ENCODE data around the gene U2SURP.

DNA sequence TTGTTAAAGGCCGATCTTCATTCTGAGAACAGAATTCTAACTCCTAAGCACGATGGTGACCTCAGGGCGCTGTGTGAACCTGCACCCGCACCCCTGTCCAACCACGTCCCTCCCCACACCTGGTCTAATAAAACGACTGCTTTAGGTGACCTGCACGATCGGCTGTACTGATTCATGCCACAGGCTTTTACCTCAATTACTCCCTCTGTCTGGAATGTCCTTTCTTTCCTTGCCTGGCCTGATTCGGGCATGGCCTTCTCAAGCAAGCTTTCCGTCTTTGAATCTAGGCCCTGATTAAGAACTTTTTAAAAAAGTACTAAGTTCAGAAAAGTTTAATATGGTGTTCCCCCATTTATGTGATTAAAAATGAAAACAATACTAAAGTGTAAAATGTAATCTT lies 842 bp upstream of the U2SURP start:
- TF ChIP-seq, protein P1, sequence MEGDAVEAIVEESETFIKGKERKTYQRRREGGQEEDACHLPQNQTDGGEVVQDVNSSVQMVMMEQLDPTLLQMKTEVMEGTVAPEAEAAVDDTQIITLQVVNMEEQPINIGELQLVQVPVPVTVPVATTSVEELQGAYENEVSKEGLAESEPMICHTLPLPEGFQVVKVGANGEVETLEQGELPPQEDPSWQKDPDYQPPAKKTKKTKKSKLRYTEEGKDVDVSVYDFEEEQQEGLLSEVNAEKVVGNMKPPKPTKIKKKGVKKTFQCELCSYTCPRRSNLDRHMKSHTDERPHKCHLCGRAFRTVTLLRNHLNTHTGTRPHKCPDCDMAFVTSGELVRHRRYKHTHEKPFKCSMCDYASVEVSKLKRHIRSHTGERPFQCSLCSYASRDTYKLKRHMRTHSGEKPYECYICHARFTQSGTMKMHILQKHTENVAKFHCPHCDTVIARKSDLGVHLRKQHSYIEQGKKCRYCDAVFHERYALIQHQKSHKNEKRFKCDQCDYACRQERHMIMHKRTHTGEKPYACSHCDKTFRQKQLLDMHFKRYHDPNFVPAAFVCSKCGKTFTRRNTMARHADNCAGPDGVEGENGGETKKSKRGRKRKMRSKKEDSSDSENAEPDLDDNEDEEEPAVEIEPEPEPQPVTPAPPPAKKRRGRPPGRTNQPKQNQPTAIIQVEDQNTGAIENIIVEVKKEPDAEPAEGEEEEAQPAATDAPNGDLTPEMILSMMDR (IDR thresholded peaks at IDR 0.05) = no peak
- no peak for TF ChIP-seq POLR2A (IDR thresholded peaks at IDR 0.05)

All from body of pancreas (tissue), 4 donors.